ENCODE data around the gene USP10.

DNA sequence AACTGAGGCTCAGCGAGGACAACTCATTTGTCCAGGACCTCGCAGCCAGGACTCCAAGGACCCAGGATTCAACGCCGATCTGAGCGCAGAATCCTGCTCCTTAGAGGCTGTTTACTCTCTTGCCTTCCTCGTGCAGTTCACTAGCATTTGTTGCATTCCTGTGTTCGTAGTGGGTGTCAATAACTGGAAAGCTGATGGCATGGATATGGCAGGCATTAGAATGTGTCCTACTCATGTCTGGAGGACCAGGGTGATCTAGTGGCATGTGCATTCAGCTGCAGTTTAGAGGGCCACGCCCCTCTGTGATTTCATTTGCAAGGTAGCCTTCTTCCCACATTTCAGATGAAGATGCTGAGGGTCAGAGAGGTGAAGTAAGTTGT, 120.5 kb downstream of the USP10 start:
- TF ChIP-seq, protein P1, sequence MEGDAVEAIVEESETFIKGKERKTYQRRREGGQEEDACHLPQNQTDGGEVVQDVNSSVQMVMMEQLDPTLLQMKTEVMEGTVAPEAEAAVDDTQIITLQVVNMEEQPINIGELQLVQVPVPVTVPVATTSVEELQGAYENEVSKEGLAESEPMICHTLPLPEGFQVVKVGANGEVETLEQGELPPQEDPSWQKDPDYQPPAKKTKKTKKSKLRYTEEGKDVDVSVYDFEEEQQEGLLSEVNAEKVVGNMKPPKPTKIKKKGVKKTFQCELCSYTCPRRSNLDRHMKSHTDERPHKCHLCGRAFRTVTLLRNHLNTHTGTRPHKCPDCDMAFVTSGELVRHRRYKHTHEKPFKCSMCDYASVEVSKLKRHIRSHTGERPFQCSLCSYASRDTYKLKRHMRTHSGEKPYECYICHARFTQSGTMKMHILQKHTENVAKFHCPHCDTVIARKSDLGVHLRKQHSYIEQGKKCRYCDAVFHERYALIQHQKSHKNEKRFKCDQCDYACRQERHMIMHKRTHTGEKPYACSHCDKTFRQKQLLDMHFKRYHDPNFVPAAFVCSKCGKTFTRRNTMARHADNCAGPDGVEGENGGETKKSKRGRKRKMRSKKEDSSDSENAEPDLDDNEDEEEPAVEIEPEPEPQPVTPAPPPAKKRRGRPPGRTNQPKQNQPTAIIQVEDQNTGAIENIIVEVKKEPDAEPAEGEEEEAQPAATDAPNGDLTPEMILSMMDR (IDR thresholded peaks at IDR 0.05), result no peak
- no peak for TF ChIP-seq POLR2A (IDR thresholded peaks at IDR 0.05)
